ENCODE results near the gene CSPG4. TPM values are rescaled to one million over a fixed set of nuclear protein-coding genes. Genes with fewer than 3 reads are reported as not detected.

The CSPG4 gene
- total and polyA plus RNA-seq, 9 of the 15 experiments (the other 6 are each of a cell fraction or from before 2014, with no cell fraction given): under 0.01 to 0.07 (median 0.04) TPM; not detected in 5

GRCh38 chr15:75685195-75685594 is 27.5 kb downstream of the CSPG4 start:
- ChIA-PET CTCF (ENCODE audit: low intra/inter-chr PET ratio) (interaction anchor here (0.9 to 2.1 kb wide), 2 partner anchors 44 to 117 kb away, joined by 5 to 10 read pairs; partner anchors contain the start of gene IMP3), POLR2A (interaction anchor here (0.9 kb wide), 1 partner anchor 21 kb away, joined by 4 read pairs; no protein-coding TSS in a partner anchor)
- Histone ChIP-seq H3K79me2 (ENCODE audit: control insufficient read depth, insufficient read depth, low read length) (no peaks in the 10 kb centered on the region), H3K9me1 (ENCODE audit: control insufficient read depth, insufficient read depth, low read length) (no peaks in the 10 kb centered on the region), H2AFZ (ENCODE audit: low read depth, low read length) (no peak overlapping the region), H3K9me3 (replicated peaks; ENCODE audit: control insufficient read depth, insufficient read depth, low read depth, low read length) (no peaks in the 10 kb centered on the region), H3K36me3 (ENCODE audit: control insufficient read depth, insufficient read depth, low read length) (no peaks in the 10 kb centered on the region), H3K4me2 (ENCODE audit: insufficient read depth, low read length) (no peak overlapping the region), H3K4me3 (no peak overlapping the region), H3K9ac (ENCODE audit: insufficient read depth in 1 of 2, low read depth in 2 of 2, low read length in 2 of 2) (no peak overlapping the region; a peak in 1 of 4 replicates), H3K4me1 (replicated peaks in 1 of 2; ENCODE audit: control insufficient read depth in 2 of 2, insufficient read depth in 2 of 2, low read length in 2 of 2) (peaks cover 0 to 34% of the 10 kb centered on the region in 2 experiments; a peak in 3 of 5 replicates), H3K27me3 (ENCODE audit: control insufficient read depth in 2 of 2, insufficient read depth in 2 of 2, low read length in 2 of 2) (no peaks in the 10 kb centered on the region), H3K27ac (ENCODE audit: extremely low read depth, low read depth, low read length) (no peak overlapping the region), H4K20me1 (replicated peaks; ENCODE audit: control insufficient read depth, insufficient read depth, low read length) (peaks cover 3% of the 10 kb centered on the region; the same call in 1 of the 2 replicates)
- 40% methylated on average over 11 of the region's 12 CpGs for WGBS (ENCODE audit: insufficient coverage, low coverage, missing lambda C conversion rate)
- TF ChIP-seq NONO (IDR thresholded peaks at IDR 0.05; ENCODE audit: low read depth in 2 of 2, low read length in 1 of 2) (no peak), ZNF253 (CRISPR knock-in tag; conservative IDR thresholded peaks at IDR 0.05) (no peak), TCFL5 (CRISPR knock-in tag; conservative IDR thresholded peaks at IDR 0.05) (no peak), ZNF76 (CRISPR knock-in tag; IDR thresholded peaks at IDR 0.05; ENCODE audit: borderline replicate concordance) (no peak), NR2C2 (CRISPR knock-in tag; IDR thresholded peaks at IDR 0.05) (no peak), NR2C2 (tag; IDR thresholded peaks at IDR 0.05) (no peak)
- ATAC-seq (no peak), FAIRE-seq (no peak), DNase-seq (ENCODE audit: extremely low read depth in 1 of 4, low spot score in 3 of 4) (no peak)
- in situ Hi-C loops (cut with MboI): loop anchor here (5.0 kb wide), 3 partner anchors 47 to 242 kb away; no protein-coding TSS in a partner anchor
- no TSS peak for BruUV-seq (replicated peaks)
- intact Hi-C loops (cut with micrococcal nuclease): loop anchor here (2.0 to 10.0 kb wide), 2 partner anchors 118 to 240 kb away; no protein-coding TSS in a partner anchor
